Activated naive CD4-positive, alpha-beta T cell treated with anti-CD3 and anti-CD28 coated beads, Interleukin-2, amount 50 U/mL, for 72 hours (primary cell): ENCODE results near the gene EIF4H. TPM values are rescaled to one million over a fixed set of nuclear protein-coding genes. Genes with fewer than 3 reads are reported as not detected.
"Not testable (repeated sequence)": the region's sequence is repeated elsewhere in the genome, so short reads cannot be mapped to it uniquely, and the experiment has no call there.

Experiments used
- ATAC-seq, 2 donors: fragments of 150-1000 bp; cut with Tn5 transposase; 2 replicates each; pipeline ENCODE4 v1.10.0; 2021; ENCODE audit warnings: mild to moderate bottlenecking in 2 of 2, moderate library complexity in 2 of 2
- DNase-seq, 2 donors: peaks; one replicate each; pipeline ENCODE4 v3.0.0; 2021 to 2022; ENCODE audit warnings: low spot score in 2 of 2
- H3K27ac Mint-ChIP-seq, 2 donors: one replicate each; pipeline ENCODE4 v1.8.0; 2022; ENCODE audit warnings: mild to moderate bottlenecking in 2 of 2, mixed read lengths in 2 of 2
- H3K36me3 Mint-ChIP-seq, 2 donors: one replicate each; pipeline ENCODE4 v1.8.0; 2022; ENCODE audit warnings: mixed read lengths in 2 of 2
- H3K9me3 Mint-ChIP-seq, 2 donors: one replicate each; pipeline ENCODE4 v1.8.0; 2022; ENCODE audit warnings: mixed read lengths in 2 of 2
- total RNA-seq, 2 donors: library from RNA; stranded (reverse); gene quantifications; one replicate each; pipeline ENCODE4 v1.2.3, GENCODE V29; 2022

The EIF4H gene
- total RNA-seq, 2 donors from 2014 or later, result 255 to 470 TPM

DNA sequence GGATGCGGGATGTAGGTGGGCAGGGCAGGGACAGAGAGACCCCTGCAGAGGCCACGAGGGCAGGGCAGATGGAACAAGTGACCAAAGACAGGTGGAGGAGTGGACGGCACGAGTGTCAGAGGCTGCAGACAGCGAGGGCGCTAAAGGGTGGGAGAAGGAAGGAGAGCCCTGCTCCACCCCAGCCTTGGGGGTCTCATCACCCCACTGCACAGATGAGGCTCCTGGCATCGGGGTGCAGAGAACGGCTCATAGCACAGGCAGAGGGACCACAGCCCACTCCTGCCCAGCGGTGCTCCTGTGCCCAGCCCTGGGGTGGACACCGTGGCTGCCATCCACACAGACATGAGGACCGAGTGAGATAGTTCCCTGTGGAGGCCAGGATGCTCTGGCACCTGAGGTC is 33.4 kb downstream of the EIF4H start:
- H3K27ac Mint-ChIP-seq, result no peak overlapping the region
- no peaks in the 10 kb centered on the region for H3K36me3 Mint-ChIP-seq
- no peaks in the 10 kb centered on the region for H3K9me3 Mint-ChIP-seq
- no peak for DNase-seq
- no peak for ATAC-seq

DNA sequence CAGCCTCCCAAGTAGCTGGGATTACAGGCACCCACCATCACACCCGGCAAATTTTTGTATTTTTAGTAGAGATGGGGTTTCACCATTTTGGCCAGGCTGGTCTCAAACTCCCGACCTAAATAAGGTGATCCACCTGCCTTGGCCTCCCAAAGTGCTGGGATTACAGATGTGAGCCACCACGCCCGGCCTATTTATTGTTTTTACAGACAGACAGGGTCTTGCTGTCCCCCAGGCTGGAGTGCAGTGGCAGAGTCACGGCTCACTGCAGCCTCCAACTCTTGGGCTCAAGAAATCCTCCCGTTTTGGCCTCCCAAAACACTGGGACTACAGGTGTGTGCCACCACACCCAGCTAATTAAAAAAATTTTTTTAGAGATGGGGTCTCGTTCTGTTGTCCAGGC is 34.1 kb downstream of the EIF4H start:
- not testable (repeated sequence) for H3K9me3 Mint-ChIP-seq, H3K36me3 Mint-ChIP-seq, DNase-seq, ATAC-seq, H3K27ac Mint-ChIP-seq

- DNase-seq (no peak), ATAC-seq (peak in 1 of 2 donors; percentile 6)
- Mint-ChIP-seq H3K36me3 (no peaks in the 10 kb centered on the region), H3K9me3 (no peaks in the 10 kb centered on the region), H3K27ac (no peak overlapping the region)
These were observed 38.5 kb downstream of the EIF4H start for GRCh38 chr7:74212661-74213060.

- peak; percentile 8 to 47 for ATAC-seq
- H3K27ac Mint-ChIP-seq, result peak overlapping the region in 1 of 2 donors; percentile 12
These were observed 40.9 kb downstream of the EIF4H start for GRCh38 chr7:74214816-74215630.

DNA sequence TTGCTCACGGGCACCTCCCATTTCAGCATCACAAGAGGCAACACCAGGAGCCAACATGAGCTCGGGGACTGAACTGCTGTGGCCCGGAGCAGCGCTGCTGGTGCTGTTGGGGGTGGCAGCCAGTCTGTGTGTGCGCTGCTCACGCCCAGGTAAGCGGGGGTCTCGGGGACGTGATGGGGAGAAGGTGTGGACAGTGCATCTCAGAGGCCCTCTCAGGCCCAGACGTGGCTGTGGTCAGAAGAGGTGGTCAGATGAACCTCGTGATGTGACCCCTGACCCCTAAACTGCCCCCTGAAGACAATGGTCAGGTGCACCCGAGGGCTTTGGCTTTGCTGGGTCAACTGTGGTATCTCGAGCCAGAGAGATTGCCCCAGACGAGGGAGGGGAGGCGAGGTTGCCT is 41.8 kb downstream of the EIF4H start:
- ATAC-seq (no peak), DNase-seq (no peak)
- Mint-ChIP-seq H3K36me3 (no peaks in the 10 kb centered on the region), H3K27ac (peak overlapping the region in 1 of 2 donors; percentile 12), H3K9me3 (no peaks in the 10 kb centered on the region)

More at GRCh38 chr7:74214816-74215630, 40.9 kb downstream of the EIF4H start:
- Mint-ChIP-seq H3K36me3 (no peaks in the 10 kb centered on the region), H3K9me3 (no peaks in the 10 kb centered on the region)
- no peak for DNase-seq

GRCh38 chr7:74216361-74216761 is 42.2 kb downstream of the EIF4H start:
- no peak for ATAC-seq
- Mint-ChIP-seq H3K9me3 (no peaks in the 10 kb centered on the region), H3K36me3 (no peaks in the 10 kb centered on the region), H3K27ac (no peak overlapping the region)
- DNase-seq, result no peak

DNA sequence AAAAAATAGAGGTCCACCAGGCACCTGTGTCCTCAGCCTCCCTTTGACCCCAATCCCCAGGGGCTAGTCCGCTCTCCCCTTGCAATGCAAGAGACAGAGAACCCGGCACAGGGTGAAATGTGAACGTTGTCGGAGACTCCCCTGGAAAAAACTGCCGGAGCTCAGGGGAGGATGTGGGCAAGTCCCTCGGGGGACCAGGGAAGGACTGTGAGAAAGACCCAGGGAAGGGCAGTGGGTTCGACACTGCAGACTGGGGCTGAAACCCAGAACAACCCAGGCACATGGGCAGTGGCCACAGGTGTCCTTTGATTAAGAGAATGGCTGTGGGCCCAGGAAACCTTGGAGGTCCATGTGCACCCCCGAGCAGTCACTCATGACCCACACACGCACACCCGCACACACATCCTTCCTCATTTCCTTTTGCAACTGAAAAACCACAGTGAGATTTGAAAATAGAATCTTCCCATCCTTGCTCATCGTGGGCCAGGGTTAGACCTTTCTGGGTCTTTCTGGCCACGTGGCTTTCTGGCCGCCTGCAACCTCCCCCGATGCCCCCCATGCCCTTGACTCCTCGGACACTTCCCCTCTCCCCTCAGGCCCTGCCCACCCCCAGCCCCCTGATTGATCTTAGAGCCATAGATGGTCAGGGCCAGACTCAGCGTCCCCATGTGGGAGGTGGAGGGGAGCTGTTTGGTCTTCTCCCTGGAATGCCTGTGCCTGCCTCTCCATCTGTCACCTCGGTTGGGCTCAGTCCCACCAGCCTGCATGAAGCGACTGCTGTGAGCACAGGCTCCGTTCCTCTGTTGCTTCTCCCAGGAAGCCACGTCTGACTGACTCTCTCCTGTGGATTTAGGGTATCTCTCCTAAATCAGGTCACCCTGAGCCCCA is 43.5 kb downstream of the EIF4H start:
- ATAC-seq, result peak in 1 of 2 donors; percentile 65
- H3K36me3 Mint-ChIP-seq, result no peaks in the 10 kb centered on the region

GRCh38 chr7:74218343-74218698 is 44.2 kb downstream of the EIF4H start:
- H3K27ac Mint-ChIP-seq, result peak overlapping the region in 1 of 2 donors; percentile 35
- no peaks in the 10 kb centered on the region for H3K36me3 Mint-ChIP-seq
- ATAC-seq (no peak), DNase-seq (no peak)
- H3K9me3 Mint-ChIP-seq, result no peaks in the 10 kb centered on the region

More for the DNA sequence above, 43.5 kb downstream of the EIF4H start:
- H3K9me3 Mint-ChIP-seq, result no peaks in the 10 kb centered on the region
- DNase-seq, result no peak
- H3K27ac Mint-ChIP-seq, result peak overlapping the region; percentile 35 to 60

GRCh38 chr7:74219416-74219815 is 45.3 kb downstream of the EIF4H start:
- no peak for DNase-seq
- Mint-ChIP-seq H3K27ac (no peak overlapping the region), H3K36me3 (no peaks in the 10 kb centered on the region), H3K9me3 (no peaks in the 10 kb centered on the region)
- ATAC-seq, result no peak

DNA sequence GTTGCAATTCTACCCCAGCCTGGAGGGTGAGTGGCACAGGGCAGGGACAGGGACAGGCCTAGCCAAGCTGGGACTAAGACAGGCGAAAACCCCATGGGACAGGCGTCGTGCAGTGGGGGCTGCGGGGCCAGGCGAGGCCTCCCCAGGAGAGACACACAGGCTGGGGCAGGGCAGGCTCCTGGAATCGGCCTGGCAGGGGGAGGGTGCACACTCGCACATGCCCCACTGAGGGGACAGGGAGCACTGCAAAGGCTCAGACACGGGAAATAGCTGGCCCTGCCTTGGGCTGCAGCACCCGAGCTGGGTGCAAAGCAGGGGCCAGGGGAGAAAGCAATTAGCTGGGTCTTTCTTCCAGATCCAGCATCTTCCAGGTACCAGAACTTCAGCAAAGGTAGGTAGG is 46.1 kb downstream of the EIF4H start:
- Mint-ChIP-seq H3K9me3 (no peaks in the 10 kb centered on the region), H3K36me3 (no peaks in the 10 kb centered on the region), H3K27ac (no peak overlapping the region)
- ATAC-seq (no peak), DNase-seq (no peak)

GRCh38 chr7:74221713-74222112 is 47.6 kb downstream of the EIF4H start:
- Mint-ChIP-seq H3K27ac (no peak overlapping the region), H3K9me3 (no peaks in the 10 kb centered on the region), H3K36me3 (peaks cover 0 to 5% of the 10 kb centered on the region in 2 donors)
- no peak for ATAC-seq
- no peak for DNase-seq

- no peaks in the 10 kb centered on the region for H3K9me3 Mint-ChIP-seq
These were observed 48.9 kb downstream of the EIF4H start for GRCh38 chr7:74222851-74223710.

GRCh38 chr7:74223711-74224510 is 49.8 kb downstream of the EIF4H start:
- ATAC-seq (no peak), DNase-seq (no peak)
- H3K36me3 Mint-ChIP-seq, result peaks cover 5 to 6% of the 10 kb centered on the region in 2 donors
- peak overlapping the region in 1 of 2 donors; percentile 44 for H3K27ac Mint-ChIP-seq
- no peaks in the 10 kb centered on the region for H3K9me3 Mint-ChIP-seq

More at GRCh38 chr7:74222851-74223710, 48.9 kb downstream of the EIF4H start:
- H3K36me3 Mint-ChIP-seq, result peaks cover 5 to 6% of the 10 kb centered on the region in 2 donors
- ATAC-seq (no peak), DNase-seq (no peak)
- H3K27ac Mint-ChIP-seq, result peak overlapping the region; percentile 44 to 55

DNA sequence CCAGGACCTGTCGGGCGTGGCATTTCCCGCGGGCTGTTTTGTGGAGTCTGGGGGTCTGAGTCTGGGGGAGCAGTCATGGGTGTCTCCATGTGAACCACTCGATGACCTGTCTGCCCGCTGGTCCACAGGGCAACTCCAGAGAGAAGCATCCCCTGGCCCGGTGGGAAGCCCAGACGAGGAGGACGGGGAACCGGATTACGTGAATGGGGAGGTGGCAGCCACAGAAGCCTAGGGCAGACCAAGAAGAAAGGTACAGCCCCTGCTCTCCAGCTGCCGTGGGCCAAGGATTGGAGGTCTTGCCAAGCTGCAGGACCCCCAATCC is 50.3 kb downstream of the EIF4H start:
- no peak for DNase-seq
- Mint-ChIP-seq H3K27ac (peak overlapping the region; percentile 44 to 72), H3K9me3 (no peaks in the 10 kb centered on the region)

DNA sequence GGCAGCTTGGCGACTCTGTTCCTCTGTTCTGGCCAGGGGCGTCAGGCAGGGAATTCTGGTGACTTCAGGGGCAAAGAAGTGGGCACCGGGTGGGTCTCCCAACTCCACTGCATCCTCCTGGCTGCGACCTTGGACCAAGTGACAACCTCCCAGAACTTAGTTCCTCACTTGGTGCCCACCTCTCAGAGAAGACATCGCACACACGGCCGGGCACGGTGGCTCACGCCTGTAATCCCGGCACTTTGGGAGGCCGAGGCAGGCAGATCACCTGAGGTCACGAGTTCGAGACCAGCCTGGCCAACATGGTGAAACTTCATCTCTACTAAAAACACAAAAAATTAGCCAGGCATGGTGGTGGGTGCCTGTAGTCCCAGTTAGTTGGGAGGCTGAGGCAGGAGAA is 50.8 kb downstream of the EIF4H start:
- not testable (repeated sequence) for ATAC-seq, DNase-seq, H3K9me3 Mint-ChIP-seq, H3K27ac Mint-ChIP-seq
- peaks cover 6 to 11% of the 10 kb centered on the region in 2 donors for H3K36me3 Mint-ChIP-seq

More for the DNA sequence above, 50.3 kb downstream of the EIF4H start:
- no peak for ATAC-seq
- peaks cover 6 to 9% of the 10 kb centered on the region in 2 donors for H3K36me3 Mint-ChIP-seq

- no peak overlapping the region for H3K27ac Mint-ChIP-seq
- H3K9me3 Mint-ChIP-seq, result no peaks in the 10 kb centered on the region
- DNase-seq (no peak), ATAC-seq (no peak)
- H3K36me3 Mint-ChIP-seq, result peaks cover 6 to 11% of the 10 kb centered on the region in 2 donors
These were observed 51.2 kb downstream of the EIF4H start for GRCh38 chr7:74225400-74225799.
